Measurements from ENCODE around the gene IGFBPL1.

DNA sequence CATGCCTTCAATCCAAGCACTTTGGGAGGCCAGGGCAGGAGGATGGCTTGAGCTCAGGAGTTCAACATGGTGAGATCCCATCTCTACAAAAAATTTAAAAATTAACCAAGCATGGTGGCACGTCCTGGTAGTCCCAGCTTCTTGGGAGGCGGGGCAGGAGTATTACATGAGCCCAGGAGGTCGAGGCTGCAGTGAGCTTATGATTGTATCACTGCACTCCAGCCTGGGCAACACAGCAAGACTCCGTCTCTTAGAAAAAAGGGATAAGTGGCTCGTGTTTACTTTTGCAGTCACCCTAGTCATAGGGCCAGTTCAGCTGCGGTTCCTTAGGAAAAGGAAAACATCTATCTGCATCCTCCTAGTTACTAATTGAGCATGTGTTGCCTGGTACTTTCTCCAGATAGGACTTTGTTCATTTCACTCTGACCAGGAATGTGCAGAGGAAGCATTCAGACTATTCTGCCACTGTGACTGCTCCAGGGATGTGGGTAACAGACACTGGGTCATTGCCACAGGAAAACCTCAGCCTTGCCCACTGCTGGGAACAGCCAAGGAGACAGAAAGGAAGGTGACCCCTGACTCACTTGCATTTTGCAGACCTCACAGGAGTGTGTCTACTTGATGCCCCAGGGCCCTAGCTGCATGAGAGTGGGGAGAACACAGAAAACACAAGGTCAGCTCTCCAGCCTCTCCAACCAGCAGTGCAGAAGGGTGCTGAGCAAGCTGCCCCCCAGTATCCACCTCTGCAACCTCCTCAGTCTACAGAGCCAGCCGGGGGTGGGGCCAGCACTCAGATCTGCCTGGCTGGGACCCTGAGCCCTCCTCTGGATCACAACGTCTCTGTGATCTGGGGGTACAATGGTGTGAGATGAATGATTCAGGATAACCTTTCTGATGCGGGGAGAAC, 65.6 kb downstream of the IGFBPL1 start:
- TF ChIP-seq, protein P1, sequence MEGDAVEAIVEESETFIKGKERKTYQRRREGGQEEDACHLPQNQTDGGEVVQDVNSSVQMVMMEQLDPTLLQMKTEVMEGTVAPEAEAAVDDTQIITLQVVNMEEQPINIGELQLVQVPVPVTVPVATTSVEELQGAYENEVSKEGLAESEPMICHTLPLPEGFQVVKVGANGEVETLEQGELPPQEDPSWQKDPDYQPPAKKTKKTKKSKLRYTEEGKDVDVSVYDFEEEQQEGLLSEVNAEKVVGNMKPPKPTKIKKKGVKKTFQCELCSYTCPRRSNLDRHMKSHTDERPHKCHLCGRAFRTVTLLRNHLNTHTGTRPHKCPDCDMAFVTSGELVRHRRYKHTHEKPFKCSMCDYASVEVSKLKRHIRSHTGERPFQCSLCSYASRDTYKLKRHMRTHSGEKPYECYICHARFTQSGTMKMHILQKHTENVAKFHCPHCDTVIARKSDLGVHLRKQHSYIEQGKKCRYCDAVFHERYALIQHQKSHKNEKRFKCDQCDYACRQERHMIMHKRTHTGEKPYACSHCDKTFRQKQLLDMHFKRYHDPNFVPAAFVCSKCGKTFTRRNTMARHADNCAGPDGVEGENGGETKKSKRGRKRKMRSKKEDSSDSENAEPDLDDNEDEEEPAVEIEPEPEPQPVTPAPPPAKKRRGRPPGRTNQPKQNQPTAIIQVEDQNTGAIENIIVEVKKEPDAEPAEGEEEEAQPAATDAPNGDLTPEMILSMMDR (IDR thresholded peaks at IDR 0.05; ENCODE audit: low read length) = no peak
- TF ChIP-seq EZH2 (optimal IDR thresholded peaks at IDR 0.05; ENCODE audit: low read depth, low read length) = no peak
- TF ChIP-seq EZH2phosphoT487 (IDR thresholded peaks at IDR 0.05; ENCODE audit: low read length) = no peak

Data from MM.1S (cell line).